PFSK-1 (cell line): Measurements from ENCODE around the gene RNASEH1.

Source experiments
- FOXP2 ChIP-seq: optimal IDR thresholded peaks from 2 replicates; pipeline ENCODE3; 2011; ENCODE audit warnings: borderline replicate concordance, control low read depth, inconsistent platforms; ENCODE audit not compliant: insufficient read depth; ENCODE audit errors: extremely low read length, extremely low read depth
- POLR2AphosphoS5 ChIP-seq: IDR thresholded peaks from 2 replicates; pipeline ENCODE4 v1.6.1; 2012; ENCODE audit warnings: low read depth, mild to moderate bottlenecking, control low read depth, low read length, moderate library complexity
- SIN3A ChIP-seq: IDR thresholded peaks from 2 replicates; pipeline ENCODE4 v1.6.1; 2012; ENCODE audit warnings: mild to moderate bottlenecking, low read length, moderate library complexity, borderline replicate concordance; ENCODE audit not compliant: insufficient read depth
- TAF1 ChIP-seq: IDR thresholded peaks from 2 replicates; pipeline ENCODE4 v1.6.1; 2012; ENCODE audit warnings: low read length, control low read depth, borderline replicate concordance; ENCODE audit not compliant: insufficient read depth
- TF ChIP-seq, protein P1 (sequence below), 2 experiments: IDR thresholded peaks; 2 replicates each; pipeline versions ENCODE4 v1.6.1 to v1.8.0; 2011 to 2012; ENCODE audit warnings: low read depth in 2 of 2, low read length in 2 of 2, control low read depth in 1 of 2, inconsistent platforms in 1 of 2, mild to moderate bottlenecking in 1 of 2, moderate library complexity in 1 of 2; ENCODE audit not compliant: insufficient read depth in 1 of 2

RNASEH1 gene

DNA sequence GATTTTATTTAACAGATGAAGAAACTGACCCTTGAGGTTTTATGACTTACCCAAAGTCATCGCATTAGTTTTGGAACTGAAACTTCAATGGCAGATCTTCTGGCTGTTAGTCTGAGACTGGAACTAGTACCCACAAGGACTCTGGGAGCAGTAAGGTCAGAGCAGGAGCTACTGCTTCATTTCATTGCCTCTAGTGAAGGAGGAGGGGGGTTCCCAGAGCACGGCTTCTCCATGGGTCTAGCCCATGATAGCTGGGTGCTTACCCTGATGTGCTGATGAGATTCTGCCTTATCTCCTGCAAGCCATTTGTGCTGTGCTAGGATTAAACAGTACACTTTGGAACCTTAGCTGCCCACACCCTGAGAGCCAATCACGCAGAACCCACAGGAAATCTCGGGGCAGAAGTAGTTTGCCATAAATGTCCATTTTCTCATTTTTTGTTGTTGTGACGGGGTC, 5.4 kb upstream of the RNASEH1 start:
- TF ChIP-seq TAF1: no peak
- no peak for TF ChIP-seq POLR2AphosphoS5
- TF ChIP-seq, protein P1, sequence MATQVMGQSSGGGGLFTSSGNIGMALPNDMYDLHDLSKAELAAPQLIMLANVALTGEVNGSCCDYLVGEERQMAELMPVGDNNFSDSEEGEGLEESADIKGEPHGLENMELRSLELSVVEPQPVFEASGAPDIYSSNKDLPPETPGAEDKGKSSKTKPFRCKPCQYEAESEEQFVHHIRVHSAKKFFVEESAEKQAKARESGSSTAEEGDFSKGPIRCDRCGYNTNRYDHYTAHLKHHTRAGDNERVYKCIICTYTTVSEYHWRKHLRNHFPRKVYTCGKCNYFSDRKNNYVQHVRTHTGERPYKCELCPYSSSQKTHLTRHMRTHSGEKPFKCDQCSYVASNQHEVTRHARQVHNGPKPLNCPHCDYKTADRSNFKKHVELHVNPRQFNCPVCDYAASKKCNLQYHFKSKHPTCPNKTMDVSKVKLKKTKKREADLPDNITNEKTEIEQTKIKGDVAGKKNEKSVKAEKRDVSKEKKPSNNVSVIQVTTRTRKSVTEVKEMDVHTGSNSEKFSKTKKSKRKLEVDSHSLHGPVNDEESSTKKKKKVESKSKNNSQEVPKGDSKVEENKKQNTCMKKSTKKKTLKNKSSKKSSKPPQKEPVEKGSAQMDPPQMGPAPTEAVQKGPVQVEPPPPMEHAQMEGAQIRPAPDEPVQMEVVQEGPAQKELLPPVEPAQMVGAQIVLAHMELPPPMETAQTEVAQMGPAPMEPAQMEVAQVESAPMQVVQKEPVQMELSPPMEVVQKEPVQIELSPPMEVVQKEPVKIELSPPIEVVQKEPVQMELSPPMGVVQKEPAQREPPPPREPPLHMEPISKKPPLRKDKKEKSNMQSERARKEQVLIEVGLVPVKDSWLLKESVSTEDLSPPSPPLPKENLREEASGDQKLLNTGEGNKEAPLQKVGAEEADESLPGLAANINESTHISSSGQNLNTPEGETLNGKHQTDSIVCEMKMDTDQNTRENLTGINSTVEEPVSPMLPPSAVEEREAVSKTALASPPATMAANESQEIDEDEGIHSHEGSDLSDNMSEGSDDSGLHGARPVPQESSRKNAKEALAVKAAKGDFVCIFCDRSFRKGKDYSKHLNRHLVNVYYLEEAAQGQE (IDR thresholded peaks at IDR 0.05; ENCODE audit: insufficient read depth in 1 of 2, low read depth in 2 of 2, low read length in 2 of 2): no peak
- no peak for TF ChIP-seq FOXP2
- no peak for TF ChIP-seq SIN3A

DNA sequence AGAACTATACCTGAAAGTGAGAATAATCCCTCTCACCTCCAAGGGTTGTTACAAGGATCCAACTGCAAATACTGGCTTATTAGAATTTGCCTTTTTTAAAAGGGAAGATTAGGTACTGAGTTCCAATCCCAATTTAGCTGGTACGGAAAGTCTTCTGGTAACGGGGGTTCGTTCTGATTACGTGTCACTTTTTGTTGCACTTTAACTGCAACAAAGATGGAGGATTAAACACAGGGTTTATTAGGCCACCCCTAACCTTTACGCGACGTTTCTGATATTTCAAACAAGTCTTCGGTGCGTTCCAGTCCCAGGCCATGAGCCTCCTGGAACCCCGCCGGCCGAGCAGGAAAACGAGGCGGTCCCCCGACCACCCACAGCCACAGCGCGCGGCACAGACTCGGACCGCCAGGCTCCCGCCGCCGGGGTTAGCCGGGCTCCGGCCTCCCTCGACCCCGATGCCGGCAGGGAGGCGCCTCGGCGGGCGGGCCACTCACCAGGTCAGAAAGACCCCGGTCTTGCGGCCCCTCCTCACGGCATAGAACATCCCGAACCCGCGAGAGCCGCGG, 411 bp downstream of the RNASEH1 start:
- TF ChIP-seq, protein P1 (IDR thresholded peaks at IDR 0.05; ENCODE audit: insufficient read depth in 1 of 2, low read depth in 2 of 2, low read length in 2 of 2): no peak
- TF ChIP-seq TAF1: no peak
- no peak for TF ChIP-seq SIN3A
- TF ChIP-seq FOXP2: no peak
- no peak for TF ChIP-seq POLR2AphosphoS5

DNA sequence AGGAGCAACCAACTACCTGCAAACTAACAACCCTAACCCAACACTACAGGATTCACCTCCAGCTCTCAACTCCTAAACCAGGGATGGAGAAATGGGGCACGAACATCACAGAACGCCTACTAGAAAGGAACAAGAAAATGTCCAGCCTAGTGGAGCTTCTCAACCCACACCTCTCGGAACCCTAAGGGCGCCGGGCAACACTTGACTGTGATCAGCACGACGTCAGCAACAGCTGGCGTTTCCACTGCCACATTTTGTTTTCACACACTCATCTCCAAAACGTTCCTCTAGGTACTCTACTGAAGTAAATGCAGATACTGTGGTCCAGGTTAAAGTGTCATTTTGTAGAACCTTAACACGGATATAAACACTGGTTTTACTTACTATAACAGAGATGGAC, 4.2 kb downstream of the RNASEH1 start:
- TF ChIP-seq POLR2AphosphoS5: no peak
- no peak for TF ChIP-seq FOXP2
- no peak for TF ChIP-seq SIN3A
- TF ChIP-seq, protein P1 (IDR thresholded peaks at IDR 0.05; ENCODE audit: insufficient read depth in 1 of 2, low read depth in 2 of 2, low read length in 2 of 2): no peak
- TF ChIP-seq TAF1: no peak

- TF ChIP-seq POLR2AphosphoS5 (no peak), TAF1 (no peak), SIN3A (no peak), FOXP2 (no peak)
- TF ChIP-seq, protein P1 (IDR thresholded peaks at IDR 0.05; ENCODE audit: insufficient read depth in 1 of 2, low read depth in 2 of 2, low read length in 2 of 2): no peak
Observed at GRCh38 chr2:3547915-3548314, 10.2 kb downstream of the RNASEH1 start.

DNA sequence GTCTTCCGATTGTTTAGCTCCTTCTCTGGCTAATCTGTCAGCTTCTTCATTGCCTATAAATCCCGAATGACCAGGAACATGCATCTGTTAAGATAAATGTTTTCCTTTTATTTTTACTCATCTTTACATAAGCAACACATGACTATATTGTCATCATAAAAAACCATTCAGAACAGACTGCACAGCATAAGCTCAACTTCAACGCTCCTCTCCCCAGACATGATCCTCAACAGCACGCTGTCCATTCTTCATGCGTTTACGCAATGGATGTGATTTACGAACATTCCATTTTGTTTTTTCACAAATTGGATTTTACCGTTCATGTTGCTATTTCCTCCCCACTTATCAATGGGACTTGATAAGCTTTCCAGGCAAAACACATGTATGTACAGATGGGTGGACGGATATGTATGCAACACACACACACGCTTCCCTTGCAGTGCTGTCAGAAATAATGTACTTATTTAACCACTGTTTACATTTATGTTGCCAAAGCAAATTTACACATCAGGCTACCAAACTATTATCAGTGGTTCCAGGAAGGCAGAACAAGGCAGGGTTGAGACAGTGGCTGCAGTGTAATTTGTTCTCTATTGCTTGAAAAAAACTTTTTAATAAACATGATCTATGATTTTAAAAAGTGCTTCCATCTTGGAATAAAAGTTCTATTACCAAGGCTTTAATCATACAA, 12.2 kb downstream of the RNASEH1 start:
- TF ChIP-seq, protein P1 (IDR thresholded peaks at IDR 0.05; ENCODE audit: insufficient read depth in 1 of 2, low read depth in 2 of 2, low read length in 2 of 2): no peak
- TF ChIP-seq SIN3A (no peak), POLR2AphosphoS5 (no peak), TAF1 (no peak), FOXP2 (no peak)
